ENCODE results near the gene CFAP20DC.
A peak's percentile ranks its signal among the peaks of the same experiment; 100 is the strongest.
"Not testable (repeated sequence)": the region's sequence is repeated elsewhere in the genome, so short reads cannot be mapped to it uniquely, and the experiment has no call there.

Gene CFAP20DC

GRCh38 chr3:58829321-58830000 is 220.4 kb downstream of the CFAP20DC start:
- H3K4me3 ChIP-seq (ENCODE audit: low read depth, low read length): no peak overlapping the region
- no peak for DNase-seq (ENCODE audit: low read depth)
- TF ChIP-seq CTCF (IDR thresholded peaks at IDR 0.05; ENCODE audit: low read depth, low read length, missing control alignments): no peak

DNA sequence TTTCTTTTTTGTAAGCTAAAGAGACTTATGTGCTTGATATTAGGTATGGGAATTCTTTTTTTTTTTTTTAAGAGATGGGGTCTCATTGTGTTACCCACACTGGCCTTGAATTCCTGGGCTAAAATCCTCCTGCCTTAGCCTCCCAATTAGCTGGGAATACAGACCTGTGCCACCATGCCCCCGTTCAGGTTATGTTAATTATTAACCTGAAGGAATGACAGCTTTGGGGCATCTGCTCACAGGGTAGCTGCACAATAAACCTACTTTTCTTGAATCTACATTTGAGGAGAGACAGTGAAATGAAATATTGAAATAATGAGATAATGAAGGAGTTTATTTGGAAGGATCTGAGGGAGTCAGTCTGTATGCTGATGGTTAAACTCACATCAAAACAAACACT is 225.0 kb downstream of the CFAP20DC start:
- DNase-seq (ENCODE audit: low read depth): no peak
- TF ChIP-seq CTCF (IDR thresholded peaks at IDR 0.05; ENCODE audit: low read depth, low read length, missing control alignments): no peak
- H3K4me3 ChIP-seq (ENCODE audit: low read depth, low read length): no peak overlapping the region

GRCh38 chr3:58824285-58824684 is 225.5 kb downstream of the CFAP20DC start:
- peak; percentile 59 for TF ChIP-seq CTCF (IDR thresholded peaks at IDR 0.05; ENCODE audit: low read depth, low read length, missing control alignments)
- no peak overlapping the region for H3K4me3 ChIP-seq (ENCODE audit: low read depth, low read length)
- DNase-seq (ENCODE audit: low read depth): no peak

- not testable (repeated sequence) for H3K4me3 ChIP-seq (ENCODE audit: low read depth, low read length); DNase-seq (ENCODE audit: low read depth)
Observed at GRCh38 chr3:58806551-58807244, 243.1 kb downstream of the CFAP20DC start.

DNA sequence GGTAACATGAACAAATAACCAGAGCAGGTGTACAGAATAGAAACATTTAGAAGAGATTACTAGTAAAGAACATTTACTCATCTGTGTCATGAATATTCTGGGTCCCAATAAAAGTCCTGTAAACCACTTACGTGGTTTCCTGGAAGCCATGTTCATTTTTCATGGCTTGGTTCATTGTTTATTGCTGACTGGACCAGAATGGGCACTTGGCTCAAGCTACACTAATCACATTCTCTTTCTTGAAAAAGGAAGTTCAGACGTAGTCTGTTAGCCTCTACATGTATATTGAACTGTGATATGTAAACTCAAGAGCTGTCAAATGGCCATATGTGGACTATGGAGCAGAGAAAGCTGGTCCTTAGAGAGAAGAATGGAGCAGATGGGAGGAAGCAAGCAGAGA is 244.9 kb downstream of the CFAP20DC start:
- DNase-seq (ENCODE audit: low read depth): no peak
- no peak for TF ChIP-seq CTCF (IDR thresholded peaks at IDR 0.05; ENCODE audit: low read depth, low read length, missing control alignments)
- H3K4me3 ChIP-seq (ENCODE audit: low read depth, low read length): no peak overlapping the region

GRCh38 chr3:58801541-58801940 is 248.3 kb downstream of the CFAP20DC start:
- TF ChIP-seq CTCF (IDR thresholded peaks at IDR 0.05; ENCODE audit: low read depth, low read length, missing control alignments): no peak
- no peak overlapping the region for H3K4me3 ChIP-seq (ENCODE audit: low read depth, low read length)
- DNase-seq (ENCODE audit: low read depth): no peak

DNA sequence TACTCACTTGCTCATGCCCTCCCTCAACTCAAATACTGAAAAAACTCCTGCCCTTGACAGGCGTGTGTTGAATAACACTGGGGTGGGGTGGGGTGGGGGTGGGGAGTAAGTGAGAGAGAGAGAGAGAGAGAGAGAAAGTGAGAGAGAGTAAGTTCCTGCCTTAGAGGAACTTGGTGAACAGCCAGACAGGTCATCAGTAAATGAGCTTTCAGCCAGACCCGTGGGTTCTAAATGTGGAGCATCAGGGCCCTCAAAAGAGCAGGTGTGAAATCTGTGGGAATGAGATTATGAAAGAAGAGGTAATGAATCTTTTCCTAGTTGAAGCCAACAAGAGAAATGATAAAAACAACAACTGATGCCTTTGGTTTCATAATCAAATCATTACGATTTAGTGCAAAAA is 248.9 kb downstream of the CFAP20DC start:
- TF ChIP-seq CTCF (IDR thresholded peaks at IDR 0.05; ENCODE audit: low read depth, low read length, missing control alignments): no peak
- no peak for DNase-seq (ENCODE audit: low read depth)
- no peak overlapping the region for H3K4me3 ChIP-seq (ENCODE audit: low read depth, low read length)

Data from GM12864 (cell line).